Peyer's patch (tissue), 4 donors: Measurements from ENCODE around the gene SASH1. TPM values are rescaled to one million over a fixed set of nuclear protein-coding genes. Genes with fewer than 3 reads are reported as not detected.
A peak's percentile ranks its signal among the peaks of the same experiment; 100 is the strongest.

Experiments used
- DNase-seq, 3 donors: peaks; one replicate each; pipeline ENCODE4 v3.0.0-alpha.2; 2017 to 2019
- H3K27ac ChIP-seq, 4 donors: fragments of 200-600 bp; sonication (generic); one replicate each; pipeline ENCODE4 v1.5.1; 2016 to 2019
- H3K27me3 ChIP-seq, 2 donors: fragments of 200-600 bp; sonication (generic); one replicate each; pipeline ENCODE4 v1.5.1; 2019
- H3K36me3 ChIP-seq, 3 donors: fragments of 200-600 bp; sonication (generic); one replicate each; pipeline ENCODE4 v1.5.1; 2016 to 2019
- H3K4me1 ChIP-seq, 4 donors: fragments of 200-600 bp; sonication (generic); one replicate each; pipeline ENCODE4 v1.5.1; 2016 to 2019
- H3K4me3 ChIP-seq, 4 donors: fragments of 200-600 bp; sonication (generic); 1 replicate in 3 of 4; 2 replicates in 1 of 4; pipeline ENCODE4 v1.5.1; 2016 to 2019; ENCODE audit warnings: mild to moderate bottlenecking in 1 of 4
- H3K9me3 ChIP-seq, 4 donors: fragments of 200-600 bp; sonication (generic); one replicate each; pipeline ENCODE4 v1.5.1; 2016 to 2019; ENCODE audit warnings: mild to moderate bottlenecking in 1 of 4
- CTCF ChIP-seq, 6 experiments: fragments of 450-650 bp in 4 of 6; fragments of 200-600 bp in 2 of 6; sonication (generic) in 1 of 6; IDR thresholded peaks; one replicate each; pipeline ENCODE4 v1.5.1; 2017 to 2019; ENCODE audit warnings: antibody characterized with exemption in 6 of 6, mild to moderate bottlenecking in 3 of 6, moderate library complexity in 1 of 6
- POLR2A ChIP-seq, 2 donors: fragments of 450-650 bp; IDR thresholded peaks; one replicate each; pipeline ENCODE4 v1.5.1; 2017; ENCODE audit warnings: antibody characterized with exemption in 2 of 2, mild to moderate bottlenecking in 2 of 2, moderate library complexity in 2 of 2
- total RNA-seq, 4 donors: library from RNA; depleted of rRNA; stranded (reverse); fragments of >200 nt; gene quantifications; one replicate each; pipeline ENCODE4 v1.1.0, GENCODE V29; 2016

Gene SASH1
- total RNA-seq, 4 donors from 2014 or later, result 17.2 to 141 (median 38.1) TPM

GRCh38 chr6:148502083-148502772 is 159.6 kb downstream of the SASH1 start:
- H3K4me3 ChIP-seq, result no peak overlapping the region
- no peaks in the 10 kb centered on the region for H3K27me3 ChIP-seq
- H3K9me3 ChIP-seq, result no peaks in the 10 kb centered on the region
- DNase-seq, result no peak
- TF ChIP-seq CTCF (IDR thresholded peaks at IDR 0.05) (no peak), POLR2A (IDR thresholded peaks at IDR 0.05) (no peak)
- H3K4me1 ChIP-seq, result peaks cover 0 to 4% (median 0%) of the 10 kb centered on the region in 4 donors
- H3K36me3 ChIP-seq, result no peaks in the 10 kb centered on the region
- H3K27ac ChIP-seq, result peak overlapping the region in 3 of 4 donors; percentile 18 to 65 (median 58)

- DNase-seq, result no peak
- H3K27me3 ChIP-seq, result no peaks in the 10 kb centered on the region
- H3K4me3 ChIP-seq, result no peak overlapping the region
- TF ChIP-seq CTCF (IDR thresholded peaks at IDR 0.05), result no peak
- no peak for TF ChIP-seq POLR2A (IDR thresholded peaks at IDR 0.05)
- no peaks in the 10 kb centered on the region for H3K9me3 ChIP-seq
- no peaks in the 10 kb centered on the region for H3K36me3 ChIP-seq
- H3K4me1 ChIP-seq, result peaks cover 0 to 5% (median 0%) of the 10 kb centered on the region in 4 donors
- H3K27ac ChIP-seq, result peak overlapping the region in 3 of 4 donors; percentile 18 to 65 (median 44)
Observed at GRCh38 chr6:148502773-148503135, 160.1 kb downstream of the SASH1 start.

GRCh38 chr6:148503703-148504102 is 161.1 kb downstream of the SASH1 start:
- Histone ChIP-seq H3K4me3 (no peak overlapping the region), H3K36me3 (no peaks in the 10 kb centered on the region), H3K27me3 (no peaks in the 10 kb centered on the region), H3K9me3 (no peaks in the 10 kb centered on the region), H3K27ac (no peak overlapping the region), H3K4me1 (peaks cover 0 to 5% (median 0%) of the 10 kb centered on the region in 4 donors)
- DNase-seq, result no peak
- TF ChIP-seq POLR2A (IDR thresholded peaks at IDR 0.05), result no peak
- no peak for TF ChIP-seq CTCF (IDR thresholded peaks at IDR 0.05)

- Histone ChIP-seq H3K27me3 (no peaks in the 10 kb centered on the region), H3K9me3 (no peaks in the 10 kb centered on the region), H3K36me3 (no peaks in the 10 kb centered on the region), H3K4me3 (no peak overlapping the region), H3K27ac (peak overlapping the region; percentile 25 to 83 (median 74)), H3K4me1 (peaks cover 0 to 5% (median 0%) of the 10 kb centered on the region in 4 donors)
- TF ChIP-seq CTCF (IDR thresholded peaks at IDR 0.05) (no peak), POLR2A (IDR thresholded peaks at IDR 0.05) (peak in 1 of 2 donors; percentile 17)
- no peak for DNase-seq
Observed at GRCh38 chr6:148507774-148508173, 165.1 kb downstream of the SASH1 start.

- Histone ChIP-seq H3K27ac (peak overlapping the region; percentile 58 to 83 (median 74)), H3K4me3 (peak overlapping the region; percentile 20 to 52 (median 38)), H3K27me3 (no peaks in the 10 kb centered on the region), H3K9me3 (no peaks in the 10 kb centered on the region), H3K36me3 (no peaks in the 10 kb centered on the region), H3K4me1 (peaks cover 0 to 5% (median 0%) of the 10 kb centered on the region in 4 donors)
- no peak for DNase-seq
- TF ChIP-seq CTCF (IDR thresholded peaks at IDR 0.05) (no peak), POLR2A (IDR thresholded peaks at IDR 0.05) (no peak)
Observed at GRCh38 chr6:148508401-148509041, 165.9 kb downstream of the SASH1 start.
